ENCODE measurements around the gene UGT3A2. TPM values are rescaled to one million over a fixed set of nuclear protein-coding genes. Genes with fewer than 3 reads are reported as not detected.
"Not testable (repeated sequence)": the region's sequence is repeated elsewhere in the genome, so short reads cannot be mapped to it uniquely, and the experiment has no call there.

Gene UGT3A2
- total RNA-seq, 1 experiment from 2014 or later: not detected

GRCh38 chr5:36026706-36027465 is 39.8 kb downstream of the UGT3A2 start:
- ChIA-PET CTCF (no interaction called here), POLR2A (no interaction called here)
- no peaks in the 10 kb centered on the region for H3K4me1 Mint-ChIP-seq (ENCODE audit: low read depth, unreplicated experiment)
- Histone ChIP-seq H3K27me3 (replicated peaks; ENCODE audit: control insufficient read depth, insufficient read depth, low read length) (no peaks in the 10 kb centered on the region), H3K9me3 (no peaks in the 10 kb centered on the region), H3K4me3 (ENCODE audit: low read depth, low read length) (no peak overlapping the region), H3K36me3 (ENCODE audit: control insufficient read depth, insufficient read depth, low read length) (no peaks in the 10 kb centered on the region), H3K4me1 (no peaks in the 10 kb centered on the region)
- H3K27ac Mint-ChIP-seq (ENCODE audit: unreplicated experiment): no peak overlapping the region
- intact Hi-C loops (cut with micrococcal nuclease; ENCODE audit: unreplicated experiment): no loop called here
- BruUV-seq (replicated peaks): no TSS peak
- peaks cover 5% of the 10 kb centered on the region for H3K27me3 Mint-ChIP-seq (ENCODE audit: insufficient read depth, unreplicated experiment)
- TF ChIP-seq CTCF (IDR thresholded peaks at IDR 0.05; ENCODE audit: insufficient read depth in 1 of 2, low read depth in 1 of 2, low read length in 1 of 2, severe bottlenecking in 1 of 2, unreplicated experiment in 1 of 2): no peak
- no peak overlapping the region for H3K4me3 Mint-ChIP-seq (ENCODE audit: unreplicated experiment)
- peaks cover 6% of the 10 kb centered on the region for H3K36me3 Mint-ChIP-seq (ENCODE audit: insufficient read depth, unreplicated experiment)
- H3K9me3 Mint-ChIP-seq (ENCODE audit: unreplicated experiment): peaks cover 9% of the 10 kb centered on the region
- DNase-seq: no peak

- H3K4me3 Mint-ChIP-seq (ENCODE audit: unreplicated experiment); intact Hi-C loops (cut with micrococcal nuclease; ENCODE audit: unreplicated experiment); H3K27me3 Mint-ChIP-seq (ENCODE audit: insufficient read depth, unreplicated experiment); DNase-seq; POLR2A ChIA-PET; H3K27ac Mint-ChIP-seq (ENCODE audit: unreplicated experiment); H3K4me3 ChIP-seq (ENCODE audit: low read depth, low read length); CTCF ChIA-PET; BruUV-seq (replicated peaks); H3K9me3 ChIP-seq; H3K36me3 Mint-ChIP-seq (ENCODE audit: insufficient read depth, unreplicated experiment); H3K4me1 Mint-ChIP-seq (ENCODE audit: low read depth, unreplicated experiment); H3K27me3 ChIP-seq (replicated peaks; ENCODE audit: control insufficient read depth, insufficient read depth, low read length); H3K36me3 ChIP-seq (ENCODE audit: control insufficient read depth, insufficient read depth, low read length): not testable (repeated sequence)
- peaks cover 12% of the 10 kb centered on the region for H3K4me1 ChIP-seq
- H3K9me3 Mint-ChIP-seq (ENCODE audit: unreplicated experiment): peaks cover 11% of the 10 kb centered on the region
Measured at GRCh38 chr5:36022246-36022645, 44.4 kb downstream of the UGT3A2 start.

GRCh38 chr5:36019584-36019983 is 47.1 kb downstream of the UGT3A2 start:
- BruUV-seq (replicated peaks); intact Hi-C loops (cut with micrococcal nuclease; ENCODE audit: unreplicated experiment); POLR2A ChIA-PET; CTCF ChIA-PET; DNase-seq; H3K9me3 ChIP-seq; H3K27ac Mint-ChIP-seq (ENCODE audit: unreplicated experiment); H3K4me1 Mint-ChIP-seq (ENCODE audit: low read depth, unreplicated experiment); H3K27me3 Mint-ChIP-seq (ENCODE audit: insufficient read depth, unreplicated experiment); H3K4me3 ChIP-seq (ENCODE audit: low read depth, low read length); H3K27me3 ChIP-seq (replicated peaks; ENCODE audit: control insufficient read depth, insufficient read depth, low read length); H3K36me3 ChIP-seq (ENCODE audit: control insufficient read depth, insufficient read depth, low read length); H3K36me3 Mint-ChIP-seq (ENCODE audit: insufficient read depth, unreplicated experiment); H3K4me3 Mint-ChIP-seq (ENCODE audit: unreplicated experiment): not testable (repeated sequence)
- peaks cover 31% of the 10 kb centered on the region for H3K9me3 Mint-ChIP-seq (ENCODE audit: unreplicated experiment)
- peaks cover 14% of the 10 kb centered on the region for H3K4me1 ChIP-seq

GRCh38 chr5:36017622-36018021 is 49.1 kb downstream of the UGT3A2 start:
- POLR2A ChIA-PET: no interaction called here

More at GRCh38 chr5:36017622-36018021, 49.1 kb downstream of the UGT3A2 start:
- Histone ChIP-seq H3K27me3 (replicated peaks; ENCODE audit: control insufficient read depth, insufficient read depth, low read length) (no peaks in the 10 kb centered on the region), H3K9me3 (peaks cover 18% of the 10 kb centered on the region; the same call in 1 of the 2 replicates), H3K36me3 (ENCODE audit: control insufficient read depth, insufficient read depth, low read length) (no peaks in the 10 kb centered on the region), H3K4me3 (ENCODE audit: low read depth, low read length) (no peak overlapping the region), H3K4me1 (peaks cover 14% of the 10 kb centered on the region)
- Mint-ChIP-seq H3K4me1 (ENCODE audit: low read depth, unreplicated experiment) (no peaks in the 10 kb centered on the region), H3K36me3 (ENCODE audit: insufficient read depth, unreplicated experiment) (no peaks in the 10 kb centered on the region), H3K27ac (ENCODE audit: unreplicated experiment) (no peak overlapping the region), H3K27me3 (ENCODE audit: insufficient read depth, unreplicated experiment) (peaks cover 2% of the 10 kb centered on the region), H3K4me3 (ENCODE audit: unreplicated experiment) (no peak overlapping the region), H3K9me3 (ENCODE audit: unreplicated experiment) (peaks cover 41% of the 10 kb centered on the region)
- no peak for TF ChIP-seq CTCF (IDR thresholded peaks at IDR 0.05; ENCODE audit: insufficient read depth in 1 of 2, low read depth in 1 of 2, low read length in 1 of 2, severe bottlenecking in 1 of 2, unreplicated experiment in 1 of 2)
- no TSS peak for BruUV-seq (replicated peaks)
- CTCF ChIA-PET: no interaction called here
- DNase-seq: peak in 1 of 2 experiments; percentile 44
- intact Hi-C loops (cut with micrococcal nuclease; ENCODE audit: unreplicated experiment): no loop called here
